GM19395 (cell line): Measurements from ENCODE around the gene ALCAM.
"Not testable (repeated sequence)": the region's sequence is repeated elsewhere in the genome, so short reads cannot be mapped to it uniquely, and the experiment has no call there.

Experiments used
- ATAC-seq: cut with Tn5 transposase; IDR thresholded peaks from one replicate; pipeline ENCODE4 v1.9.1; 2021; ENCODE audit warnings: mild to moderate bottlenecking, moderate library complexity; ENCODE audit not compliant: unreplicated experiment

The ALCAM gene

DNA sequence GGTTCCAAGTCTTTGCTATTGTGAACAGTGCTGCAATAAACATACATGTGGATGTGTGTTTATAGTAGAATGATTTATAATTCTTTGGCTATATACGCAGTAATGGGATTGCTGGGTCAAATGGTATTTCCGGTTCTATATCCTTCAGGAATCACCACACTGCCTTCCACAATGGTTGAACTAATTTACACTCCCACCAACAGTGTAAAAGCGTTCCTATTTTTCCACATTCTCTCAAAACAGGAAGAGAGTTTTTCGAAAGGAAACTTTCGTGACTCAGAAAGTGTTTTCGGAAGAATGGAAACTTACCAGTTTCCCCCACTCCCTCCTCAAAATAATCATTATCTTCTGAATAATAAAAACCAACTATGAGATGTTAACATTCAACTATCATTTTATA is 205.8 kb downstream of the ALCAM start:
- ATAC-seq = no peak

DNA sequence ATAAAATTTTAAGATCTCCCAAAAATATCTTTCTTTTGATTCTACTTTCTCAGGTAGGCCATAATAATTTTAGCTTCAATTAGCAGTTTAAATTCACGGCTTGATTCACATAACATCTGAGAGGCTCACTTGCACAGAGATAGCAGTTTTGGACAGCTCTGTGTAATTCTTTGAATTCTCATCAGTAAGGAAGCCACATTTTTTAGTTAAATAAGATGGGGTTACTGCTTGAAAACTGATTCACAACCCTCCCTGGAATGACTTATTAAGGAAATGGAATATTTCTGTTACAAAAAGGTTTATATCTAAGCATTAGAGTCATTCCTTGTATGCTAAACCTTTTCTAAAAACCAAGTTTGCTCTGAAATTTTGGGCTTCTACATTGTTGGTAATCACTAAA is 212.7 kb downstream of the ALCAM start:
- ATAC-seq = no peak

DNA sequence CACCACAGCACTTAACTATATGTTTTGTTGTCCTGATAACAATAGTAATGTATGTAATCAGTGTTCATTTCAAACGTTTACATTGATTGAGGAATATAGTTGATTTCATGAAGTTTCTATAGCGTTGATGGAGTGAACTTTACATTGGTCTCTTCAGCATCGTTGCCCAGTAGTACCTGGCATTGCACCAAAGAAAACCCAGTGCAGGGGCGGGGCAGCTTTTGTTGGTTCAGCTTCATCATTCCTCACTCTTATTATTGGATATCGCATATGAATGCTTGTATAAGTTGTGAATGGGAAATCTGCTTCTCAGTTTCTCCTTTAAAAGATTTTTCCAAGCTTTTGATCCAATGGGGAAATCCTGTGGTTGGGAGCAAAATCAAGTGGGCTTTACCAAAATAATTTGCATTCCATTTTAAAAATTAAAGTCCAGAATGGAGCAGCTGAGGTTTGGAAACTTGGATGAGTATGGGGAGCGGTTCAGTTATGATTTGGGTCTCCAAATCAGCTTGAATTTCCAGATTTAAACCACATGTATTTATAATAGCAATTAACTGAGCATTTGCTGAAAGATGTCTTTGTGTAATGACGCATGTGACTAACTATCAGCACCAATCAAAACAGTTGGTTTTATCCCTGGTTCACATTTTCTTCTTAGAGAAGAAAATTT is 213.7 kb downstream of the ALCAM start:
- no peak for ATAC-seq

DNA sequence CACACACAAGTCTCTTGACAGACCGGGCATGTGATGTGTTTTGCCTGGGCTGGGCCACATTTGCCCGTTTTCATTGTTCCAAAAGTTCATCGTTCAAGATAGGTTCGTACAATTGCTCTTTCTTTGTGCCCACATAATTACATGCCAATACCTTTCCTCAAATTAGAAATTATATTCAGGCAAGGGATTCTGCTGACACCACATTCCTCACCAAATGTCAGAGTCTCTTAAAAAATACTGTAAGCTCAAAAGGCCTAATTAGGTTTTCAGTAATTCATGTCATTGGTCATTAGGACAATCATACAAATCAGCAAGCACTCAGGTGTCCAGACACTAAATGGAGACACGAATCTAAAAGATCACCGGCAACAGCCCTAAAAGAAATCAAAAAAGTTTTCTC is 215.3 kb downstream of the ALCAM start:
- no peak for ATAC-seq

DNA sequence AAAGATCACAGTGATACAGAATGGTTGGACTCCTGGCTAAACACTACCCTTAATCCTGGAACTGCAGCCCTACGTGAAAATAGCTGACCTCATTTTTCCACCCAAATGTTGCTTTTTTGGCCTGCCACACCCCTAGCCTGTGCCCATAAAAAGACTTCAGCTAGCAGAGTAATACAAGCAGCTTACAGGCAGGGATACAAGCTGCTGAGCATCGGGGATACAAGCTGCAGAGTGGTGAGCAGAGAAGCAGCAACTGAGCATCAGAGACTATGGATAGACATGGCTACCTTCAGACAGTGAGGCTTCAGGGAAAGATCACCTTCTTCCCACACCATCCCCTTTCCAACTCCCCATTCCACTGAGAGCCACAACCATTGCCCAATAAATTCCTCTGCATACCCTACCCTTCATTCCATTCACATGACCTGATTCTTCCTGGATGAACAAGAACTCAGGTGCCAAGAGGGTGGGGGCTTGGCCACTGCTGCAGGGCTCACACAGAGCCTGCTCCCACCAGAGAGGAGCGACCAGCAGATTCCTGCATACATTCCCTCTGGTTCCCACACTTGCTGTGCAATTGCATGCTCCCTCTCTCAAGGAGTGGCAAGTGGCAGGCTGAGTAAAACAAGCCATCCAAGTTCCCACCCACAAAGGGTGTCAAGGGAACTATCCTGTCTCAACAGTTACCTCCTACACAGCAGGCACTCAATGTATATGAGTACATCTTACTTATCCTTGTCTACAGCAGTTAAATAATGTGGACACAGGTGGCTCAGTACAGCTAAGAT is 217.5 kb downstream of the ALCAM start:
- no peak for ATAC-seq

DNA sequence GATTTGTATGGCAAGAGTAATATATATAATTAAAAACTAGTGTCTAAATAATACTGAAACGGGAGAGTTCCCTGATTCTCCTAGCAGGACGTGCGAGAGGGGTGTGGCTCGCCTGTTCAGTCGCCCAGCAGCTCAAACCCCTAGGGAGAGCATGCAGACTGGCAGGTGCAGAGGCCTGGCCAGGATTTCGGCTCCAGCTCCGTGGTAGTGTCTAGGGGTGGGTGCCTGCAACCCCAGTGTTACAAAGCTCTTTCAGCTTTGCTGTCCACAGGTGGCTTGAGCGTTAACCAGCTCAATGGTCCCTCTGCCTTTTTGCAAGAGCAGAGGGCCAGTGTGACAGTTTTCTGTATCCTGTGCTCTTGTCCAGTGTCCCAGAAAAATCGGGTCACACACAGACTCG is 226.6 kb downstream of the ALCAM start:
- ATAC-seq = no peak

DNA sequence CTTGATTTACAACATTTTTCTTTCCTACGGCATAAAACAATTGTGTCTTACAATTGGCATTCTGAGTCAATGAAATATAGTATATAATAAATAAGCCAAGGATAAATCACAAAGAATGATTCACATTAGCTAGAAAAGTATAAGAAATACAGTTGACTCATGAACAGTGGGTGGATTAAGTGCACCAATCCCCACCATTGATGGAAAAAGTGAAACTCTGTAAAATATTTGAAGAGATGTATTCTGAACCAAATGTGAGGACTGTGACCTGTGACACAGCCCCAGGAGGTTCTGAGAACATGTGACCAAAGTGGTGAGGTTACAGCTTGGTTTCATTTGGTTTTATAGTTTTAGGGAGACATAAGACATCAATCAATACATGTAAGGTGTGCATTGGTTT is 227.5 kb downstream of the ALCAM start:
- ATAC-seq = no peak

DNA sequence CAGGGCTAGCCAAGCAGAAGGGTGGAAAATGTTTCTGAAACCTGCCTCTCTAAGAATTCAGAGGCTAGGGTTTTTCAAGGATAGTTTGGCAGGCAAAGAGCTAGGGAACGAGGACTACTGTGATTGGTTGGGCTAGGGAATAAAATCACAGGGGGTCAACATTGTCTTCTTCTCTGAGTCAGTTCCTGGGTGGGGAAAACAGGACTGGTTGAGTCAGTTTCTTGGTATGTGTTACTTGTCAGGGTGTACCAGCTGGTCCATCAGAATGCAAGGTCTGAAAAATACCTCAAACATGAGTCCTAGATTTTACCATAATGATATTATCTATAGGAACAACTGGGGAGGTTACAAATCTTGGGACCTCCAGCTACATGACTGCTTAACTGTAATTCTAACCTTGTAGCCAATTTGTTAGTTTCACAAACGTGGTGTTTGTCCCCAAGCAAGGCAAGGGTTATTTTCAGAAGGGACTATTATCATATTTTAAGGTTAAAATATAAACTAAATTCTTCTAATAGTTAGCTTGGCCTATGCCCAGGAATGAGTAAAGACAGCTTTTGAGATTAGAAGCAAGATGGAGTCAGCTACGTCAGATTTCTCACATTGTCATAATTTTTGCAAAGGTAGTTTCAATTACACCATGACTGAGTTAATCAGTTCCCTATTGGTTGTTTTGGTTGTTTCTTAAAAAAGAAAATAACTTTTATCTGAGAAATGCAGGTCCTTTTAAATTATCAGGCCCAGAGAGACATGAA is 231.5 kb downstream of the ALCAM start:
- ATAC-seq = no peak

DNA sequence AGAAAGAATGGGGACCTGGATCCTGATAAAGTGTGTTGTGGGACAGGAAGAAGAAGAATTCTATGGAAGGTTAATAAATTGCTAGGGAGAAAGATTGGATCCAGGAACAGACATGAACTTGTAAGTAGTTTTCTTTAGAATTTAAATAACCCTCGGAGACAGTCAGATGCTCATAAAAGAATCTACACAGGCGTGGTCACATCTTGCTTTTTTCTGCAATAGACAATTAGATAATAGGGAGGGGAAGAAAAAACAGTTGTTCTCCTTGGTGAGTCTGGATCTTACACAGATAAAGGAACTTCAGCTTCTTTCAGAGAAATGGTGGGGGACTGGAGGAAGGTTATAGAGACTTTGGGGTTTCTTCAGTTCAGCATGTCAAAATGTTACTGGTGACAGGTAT is 232.6 kb downstream of the ALCAM start:
- no peak for ATAC-seq

DNA sequence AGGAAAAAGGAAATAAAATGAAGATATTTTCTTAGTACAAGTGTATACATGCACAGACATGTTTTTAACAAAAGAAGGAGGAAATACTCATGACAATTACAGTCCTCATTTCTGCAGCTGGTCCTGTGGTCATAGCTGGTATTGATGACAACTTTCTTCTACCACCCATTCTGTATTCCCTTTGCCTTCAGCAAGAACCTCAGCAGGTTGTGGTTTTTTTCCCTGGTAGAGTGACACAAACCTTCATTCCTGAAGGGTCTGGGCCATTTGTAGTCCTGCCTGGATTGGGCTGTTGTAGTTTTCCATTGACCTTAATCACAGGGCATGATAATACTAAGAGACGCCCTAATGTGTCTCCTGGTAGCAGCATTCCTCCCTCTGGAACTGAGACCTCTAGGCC is 235.0 kb downstream of the ALCAM start:
- not testable (repeated sequence) for ATAC-seq

DNA sequence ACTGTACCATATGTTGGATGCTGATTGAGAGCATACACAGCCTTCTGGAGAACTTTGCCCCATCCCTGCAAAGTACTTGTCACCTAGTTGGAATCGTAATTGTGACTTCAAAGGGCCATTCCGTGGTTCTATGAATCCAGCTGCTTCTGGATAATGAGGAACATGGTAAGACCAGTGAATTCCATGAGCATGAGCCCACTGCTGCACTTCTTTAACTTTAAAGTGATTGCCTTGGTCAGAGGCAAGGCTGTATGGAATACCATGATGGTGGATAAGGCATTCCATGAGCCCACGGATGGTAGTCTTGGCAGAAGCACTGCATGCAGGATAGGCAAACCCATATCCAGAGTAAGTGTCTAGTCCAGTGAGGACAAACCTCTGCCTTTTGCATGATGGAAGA is 235.6 kb downstream of the ALCAM start:
- ATAC-seq = not testable (repeated sequence)

DNA sequence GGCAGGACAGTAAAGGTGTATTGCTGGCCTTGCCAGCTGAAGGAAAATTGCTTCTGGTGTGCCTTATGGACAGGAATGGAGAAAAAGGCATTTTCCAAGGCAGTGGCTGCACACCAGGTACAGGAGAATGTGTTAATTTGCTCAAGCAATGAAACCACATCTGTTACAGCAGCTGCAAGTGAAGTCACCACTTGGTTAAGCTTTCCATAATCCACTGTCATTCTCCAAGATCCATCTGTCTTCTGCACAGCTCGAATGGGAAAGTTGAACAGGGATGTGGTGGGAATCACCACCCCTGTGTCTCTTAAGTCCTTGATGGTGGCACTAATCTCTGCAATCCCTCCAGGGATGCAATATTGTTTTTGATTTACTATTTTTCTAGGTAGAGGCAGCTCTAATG is 236.8 kb downstream of the ALCAM start:
- ATAC-seq = not testable (repeated sequence)

DNA sequence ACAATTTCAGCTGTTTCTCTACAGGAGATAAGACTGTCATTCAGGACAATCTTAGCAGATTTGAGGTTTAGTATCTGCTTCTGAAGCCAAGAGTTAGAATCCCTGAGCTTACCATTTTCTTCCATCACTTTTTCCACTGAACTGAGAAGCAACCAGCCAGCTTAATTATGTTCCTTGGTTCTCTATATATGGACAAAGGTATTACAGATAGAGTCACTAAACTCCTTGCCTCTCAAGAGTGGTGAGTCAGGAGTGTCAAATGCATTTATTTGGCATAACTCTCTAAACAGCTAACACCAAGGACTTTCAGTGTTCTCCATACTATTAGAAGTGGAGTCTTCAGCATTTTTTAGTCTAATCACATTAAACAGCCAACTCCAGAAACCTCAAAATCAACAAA is 239.3 kb downstream of the ALCAM start:
- ATAC-seq = no peak

DNA sequence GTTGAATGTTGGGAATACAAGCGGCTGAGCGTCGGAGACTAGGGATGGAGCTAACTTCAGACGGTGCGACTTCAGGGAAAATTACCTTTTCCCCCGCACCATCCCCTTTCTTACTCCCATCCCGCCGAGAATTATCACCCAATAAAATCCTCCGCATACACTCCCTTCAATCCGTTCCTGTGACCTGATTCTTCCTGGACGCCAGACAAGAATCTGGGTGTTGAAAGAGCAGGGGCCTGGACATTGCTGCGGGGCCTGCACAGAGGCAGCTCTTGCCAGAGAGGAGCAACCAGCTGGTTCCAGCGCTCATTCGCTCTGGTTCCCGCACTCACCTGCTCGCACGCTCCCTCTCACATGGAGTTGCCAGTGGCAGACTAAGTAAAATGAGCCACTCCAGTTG is 241.9 kb downstream of the ALCAM start:
- no peak for ATAC-seq

DNA sequence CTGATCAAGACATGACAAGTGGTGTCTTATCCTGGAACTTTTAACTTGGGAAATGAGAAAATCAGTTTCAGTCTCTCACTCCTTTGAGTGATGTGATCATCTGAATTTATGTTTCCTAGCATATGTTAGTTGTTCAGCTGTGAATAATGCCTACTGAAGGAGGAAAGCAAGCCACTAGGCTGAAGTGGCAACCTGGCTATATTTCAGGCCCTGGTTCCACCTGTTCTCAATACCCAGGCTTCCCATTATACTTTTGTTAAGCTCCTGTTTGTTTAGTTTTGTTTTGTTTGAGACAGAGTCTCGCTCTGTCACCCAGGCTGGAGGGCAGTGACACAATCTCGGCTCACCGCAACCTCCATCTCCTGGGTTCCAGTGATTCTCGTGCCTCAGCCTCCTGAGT is 243.8 kb downstream of the ALCAM start:
- no peak for ATAC-seq

DNA sequence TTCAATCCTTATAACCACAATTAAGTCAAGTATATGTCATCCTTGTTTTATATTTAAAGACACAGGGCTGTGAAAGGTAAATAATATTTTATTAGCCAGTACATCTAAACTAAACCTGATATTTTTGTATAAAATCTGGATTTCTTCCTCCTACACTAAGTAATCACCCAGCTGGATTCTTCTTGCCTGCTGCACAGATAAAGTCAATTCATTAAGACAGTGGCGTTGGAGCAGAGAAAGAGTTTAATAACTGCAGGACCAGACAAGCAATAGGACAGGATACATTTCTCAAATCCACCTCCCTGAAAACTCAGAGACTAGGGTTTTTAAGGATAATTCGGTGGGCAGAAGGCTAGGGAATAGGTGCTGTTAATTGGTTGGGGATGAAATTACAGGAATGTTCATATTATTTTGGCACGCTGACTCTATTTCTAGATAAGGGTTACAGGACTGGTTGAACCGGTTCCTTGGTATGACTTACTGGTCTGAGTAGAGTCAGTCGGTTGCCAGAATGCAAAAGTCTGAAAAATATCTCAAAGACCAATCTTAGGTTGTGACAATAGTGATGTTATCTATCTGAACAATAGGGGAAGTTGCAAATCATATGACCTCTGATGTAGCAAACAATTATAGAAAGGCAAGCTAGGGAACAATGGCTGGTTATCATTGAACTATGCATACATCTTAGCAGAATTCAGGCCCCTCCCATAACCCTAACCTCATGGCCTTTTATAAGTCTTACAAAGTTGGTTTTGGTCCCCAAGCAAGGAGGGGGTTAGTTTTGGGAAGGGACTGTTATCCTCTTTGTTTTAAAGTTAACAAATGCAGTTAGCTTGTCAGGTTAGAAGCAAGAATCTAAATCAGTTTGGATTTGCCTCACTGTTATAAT is 244.8 kb downstream of the ALCAM start:
- no peak for ATAC-seq

DNA sequence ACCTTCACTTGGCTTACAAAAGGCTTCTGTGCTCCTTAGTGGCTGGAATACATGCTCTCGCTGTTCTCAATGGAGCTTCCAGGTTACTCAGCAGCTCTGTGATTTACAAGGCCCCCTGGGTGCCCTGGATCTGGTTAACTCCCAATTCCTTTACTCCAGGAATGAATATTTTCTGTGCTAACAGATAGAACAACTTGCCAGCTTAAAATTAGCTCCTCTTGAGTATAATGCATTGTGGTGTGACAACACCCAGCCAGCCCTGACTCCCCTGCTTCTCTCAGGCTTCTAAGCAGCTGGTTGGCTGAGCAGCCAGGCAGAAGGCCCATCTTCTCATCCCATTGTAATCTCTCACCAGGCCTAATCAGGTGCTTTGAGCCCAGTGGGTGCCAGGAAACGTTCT is 246.4 kb downstream of the ALCAM start:
- ATAC-seq = no peak

DNA sequence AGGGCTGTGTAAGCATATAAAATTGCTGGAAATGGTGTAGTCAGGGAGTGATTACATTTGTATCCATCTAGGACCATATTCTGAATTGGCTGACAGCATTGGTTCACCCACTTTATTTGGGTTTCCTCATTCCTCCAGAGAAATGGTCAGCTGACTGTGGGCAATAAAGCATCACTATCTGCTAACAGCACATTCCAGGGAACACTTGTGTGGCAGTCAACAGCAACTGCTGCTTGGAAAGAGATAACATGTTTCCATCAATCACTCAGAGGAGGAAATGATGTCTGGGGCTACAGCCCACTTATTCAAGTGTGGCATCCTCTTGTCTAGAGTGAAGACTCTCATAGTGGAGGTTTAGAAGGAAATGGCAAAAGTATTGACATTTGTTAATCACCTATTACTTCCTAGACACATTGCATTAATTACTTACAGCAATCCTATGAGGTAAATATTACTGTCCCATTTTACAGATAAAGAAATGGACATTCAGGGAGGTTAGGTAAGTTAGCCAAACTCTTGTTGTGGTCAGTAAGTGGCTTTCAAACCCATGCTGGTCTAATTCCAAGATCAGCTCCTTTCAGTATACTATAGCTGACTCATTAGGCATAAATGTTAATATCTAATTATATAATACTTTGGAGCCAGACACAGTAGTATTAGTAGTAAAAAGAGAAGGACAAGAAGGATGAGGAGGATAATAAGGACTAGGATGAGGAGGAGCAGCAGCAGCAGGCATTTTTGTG is 247.8 kb downstream of the ALCAM start:
- ATAC-seq = no peak

DNA sequence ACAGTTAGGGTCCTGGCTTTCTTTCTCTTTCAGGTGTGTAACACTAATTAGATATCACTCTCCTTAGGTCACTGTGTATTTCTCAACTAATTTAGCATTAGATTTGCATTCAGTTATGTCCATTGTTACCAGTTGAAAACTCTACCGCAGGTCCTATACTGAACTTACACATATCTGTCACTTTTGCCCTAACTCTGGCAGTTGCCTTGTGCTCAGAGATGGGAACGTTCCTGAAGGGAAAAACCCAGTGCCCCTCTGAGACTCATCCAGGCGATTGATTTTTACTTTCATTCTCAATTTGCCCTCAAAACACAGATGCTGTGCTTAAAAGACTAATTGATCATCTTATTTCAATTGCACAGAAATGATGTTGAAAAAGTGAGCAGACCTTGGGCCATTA is 249.1 kb downstream of the ALCAM start:
- no peak for ATAC-seq

DNA sequence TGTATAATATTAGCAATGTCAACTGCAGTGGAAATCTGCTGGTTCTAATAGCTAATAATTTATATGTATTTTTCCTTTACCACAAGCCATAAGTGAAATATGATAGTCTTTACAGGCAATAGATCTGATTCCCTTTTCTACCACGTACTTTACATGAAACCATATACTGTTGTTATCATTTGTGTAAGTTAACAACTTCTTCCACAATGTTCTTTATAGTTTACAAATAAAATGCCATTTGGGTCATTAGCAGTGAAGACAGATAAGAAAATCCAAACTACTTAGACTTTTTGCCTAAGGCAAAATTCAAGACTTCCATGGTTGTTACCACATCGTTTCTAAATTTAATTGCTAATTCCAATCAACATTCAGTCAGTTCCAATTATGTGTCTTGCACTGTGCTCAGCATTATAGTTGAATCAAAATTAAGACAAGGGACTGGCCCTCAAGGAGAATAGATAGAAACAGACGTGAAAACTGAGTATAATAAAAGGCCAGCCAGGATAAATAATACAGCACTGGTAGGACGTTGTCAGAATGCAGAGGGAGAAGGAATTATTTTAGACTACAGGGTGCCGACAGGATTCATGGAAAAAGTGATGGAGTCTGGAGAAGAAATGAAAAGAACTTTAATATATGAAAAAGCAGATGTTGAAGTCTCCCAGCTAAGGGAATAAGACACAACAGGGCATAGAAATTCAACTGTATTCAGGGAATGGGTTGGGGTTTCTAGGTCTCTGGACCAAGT is 249.8 kb downstream of the ALCAM start:
- ATAC-seq = no peak
